Activated CD4-positive, CD25-positive, alpha-beta regulatory T cell treated with anti-CD3 and anti-CD28 coated beads, Interleukin-2, amount 50 U/mL, for 72 hours (primary cell): Measurements from ENCODE around the gene SCN4B.
A peak's percentile ranks its signal among the peaks of the same experiment; 100 is the strongest.

Experiments used
- DNase-seq: peaks from one replicate; pipeline ENCODE4 v3.0.0; 2021

The SCN4B gene

DNA sequence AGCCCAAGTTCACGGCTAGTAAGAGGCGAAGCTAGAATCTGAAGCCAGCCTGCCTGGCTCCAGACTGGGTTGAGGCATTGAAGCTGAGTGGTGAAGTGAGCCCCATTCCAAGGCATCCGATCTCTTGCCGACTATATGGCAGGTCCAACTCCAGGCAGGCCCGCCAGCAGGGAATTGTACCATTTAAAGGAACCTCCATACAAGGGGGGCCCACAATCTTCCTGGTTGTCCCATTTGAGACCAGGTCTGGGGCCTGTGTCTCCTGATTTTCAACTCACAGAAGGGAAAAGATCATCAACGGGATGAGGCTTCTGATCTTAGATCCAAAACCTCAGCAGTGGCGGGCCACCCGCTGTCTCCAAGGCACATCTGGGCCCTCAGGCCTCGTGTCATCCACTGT, 19.7 kb upstream of the SCN4B start:
- no peak for DNase-seq

DNA sequence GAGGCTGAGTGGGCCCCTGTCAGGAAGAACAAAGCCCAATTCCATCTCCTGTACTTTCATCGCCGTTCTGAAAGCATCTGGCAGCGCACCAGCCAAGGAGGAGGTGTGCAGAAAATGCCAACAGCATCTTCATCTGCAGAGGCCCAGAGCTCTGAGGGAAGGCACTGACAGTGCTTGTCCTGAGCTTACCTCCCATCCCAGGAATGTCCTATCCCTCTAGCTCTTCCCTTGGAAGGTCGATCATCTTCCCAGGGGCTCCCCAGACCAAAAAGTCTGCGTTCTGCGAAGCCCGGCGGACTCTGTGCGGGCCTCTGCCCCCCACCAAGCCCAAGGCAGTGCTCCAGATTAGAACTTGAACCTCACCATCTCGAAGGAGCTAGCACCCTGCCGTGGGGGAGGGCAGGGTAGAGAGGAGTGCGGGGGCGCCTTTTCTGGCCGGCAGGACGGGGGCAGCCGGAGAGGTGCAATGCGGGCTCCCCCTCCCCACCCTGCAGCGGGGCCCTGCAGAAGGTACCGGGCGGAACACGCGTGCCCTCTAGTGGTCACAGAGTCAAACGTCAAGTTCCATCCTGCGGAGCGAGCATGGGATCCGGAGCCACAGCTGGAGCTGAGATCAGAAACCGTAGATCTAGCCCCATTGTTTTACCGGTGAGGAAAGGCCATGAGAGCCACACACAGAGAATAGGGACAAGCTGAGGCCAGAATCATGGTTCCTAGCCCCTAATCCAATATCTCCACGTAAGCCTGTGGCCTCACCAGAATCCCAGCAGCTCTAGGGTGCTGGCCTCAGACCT, 18.8 kb upstream of the SCN4B start:
- DNase-seq, result peak; percentile 75

DNA sequence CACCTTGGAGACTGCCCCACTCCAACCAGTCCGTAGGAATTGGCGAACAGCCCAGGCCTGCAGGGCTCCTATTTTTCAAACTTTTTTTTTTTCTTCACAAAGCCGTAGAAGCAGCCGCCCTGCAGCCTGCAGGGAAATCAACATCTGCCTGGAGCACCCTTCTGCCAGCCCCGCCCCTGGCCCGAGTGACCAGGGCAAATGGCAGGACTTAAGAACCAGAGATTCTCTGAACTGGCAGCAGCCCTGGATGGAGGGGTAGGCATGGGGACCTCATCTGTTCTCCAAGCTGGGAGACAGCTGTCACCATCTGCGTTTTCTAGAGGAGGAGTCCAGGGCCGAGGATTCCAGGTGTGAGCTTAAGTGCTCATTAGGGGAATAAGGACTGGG, 18.3 kb upstream of the SCN4B start:
- DNase-seq, result no peak

DNA sequence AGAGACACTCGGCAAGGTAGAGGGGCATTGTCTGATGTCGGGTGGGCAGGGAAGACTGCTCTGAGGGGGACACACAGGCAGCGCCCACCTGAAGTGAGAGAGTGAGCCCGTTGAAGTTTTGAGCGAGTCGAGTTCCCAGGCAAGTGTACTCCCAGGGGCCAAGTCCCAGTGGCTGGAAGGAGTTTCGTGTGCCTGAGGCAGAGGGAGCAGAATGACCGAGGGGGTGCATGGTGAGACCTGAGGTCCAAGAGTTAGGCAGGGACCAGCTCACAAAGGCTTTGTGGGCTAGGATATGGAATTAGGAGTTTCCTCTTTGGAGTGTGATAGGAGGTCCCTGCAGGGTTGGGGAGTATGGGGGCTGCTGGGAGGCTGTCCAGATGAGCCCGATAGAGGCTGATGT, 17.6 kb upstream of the SCN4B start:
- DNase-seq, result no peak

DNA sequence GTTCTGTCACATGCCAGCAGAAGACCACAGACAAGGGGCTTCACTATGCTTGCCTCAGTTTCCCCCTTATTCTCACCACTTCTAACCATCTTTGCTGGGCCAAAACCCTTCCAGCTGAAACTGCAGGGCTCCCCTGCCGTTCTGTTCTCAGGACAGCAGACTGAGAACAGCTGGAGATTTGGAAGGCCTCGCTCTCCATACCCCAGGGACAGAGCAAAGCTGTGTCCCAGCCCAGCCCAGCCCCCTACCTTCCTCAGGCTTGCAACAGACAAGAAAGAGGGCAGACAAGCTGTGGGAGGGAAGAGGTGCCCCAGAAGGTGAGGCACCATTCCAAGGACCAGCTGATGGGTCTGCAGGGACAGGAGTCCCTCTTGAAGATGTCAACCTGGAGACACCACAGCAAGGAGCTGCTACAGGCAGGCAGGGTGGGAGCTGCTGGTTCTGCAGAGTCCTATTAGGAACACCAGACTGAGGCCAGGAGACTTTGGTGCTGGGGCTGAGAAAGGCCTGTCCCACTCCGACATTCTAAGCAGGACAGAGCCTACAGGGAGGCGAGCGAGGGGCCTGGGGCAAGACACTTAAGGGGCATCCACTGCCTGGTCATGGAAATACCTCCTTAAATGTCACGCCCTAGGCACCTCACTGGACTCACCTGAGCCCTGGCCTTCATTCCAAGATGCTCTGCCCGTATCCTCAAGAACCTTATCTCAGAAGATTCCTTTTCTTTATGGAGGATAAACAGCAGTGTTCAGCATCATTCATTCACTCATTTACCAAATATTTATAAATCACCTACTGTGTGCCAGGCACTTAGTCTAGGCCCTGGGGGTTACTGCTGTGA, 16.9 kb upstream of the SCN4B start:
- no peak for DNase-seq

DNA sequence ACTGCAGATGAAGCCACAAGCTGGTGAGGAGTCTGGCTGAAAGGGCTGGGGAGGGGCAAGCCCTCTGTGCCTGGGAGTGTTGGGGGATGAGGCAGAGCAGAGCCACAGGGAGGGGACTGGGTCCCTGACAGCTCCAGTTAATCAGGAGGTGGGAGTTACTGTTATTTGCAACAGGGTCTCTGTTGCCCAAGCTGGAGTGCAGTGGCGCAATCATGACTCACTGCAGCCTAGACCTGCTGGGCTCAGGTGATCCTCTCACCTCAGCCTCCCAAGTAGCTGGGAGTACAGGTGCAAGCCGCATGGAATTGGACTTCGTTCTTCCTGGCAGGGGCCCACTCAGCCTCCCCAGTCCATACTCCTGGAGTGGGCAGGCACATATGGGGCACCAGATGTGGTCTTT, 16.1 kb upstream of the SCN4B start:
- DNase-seq, result no peak

DNA sequence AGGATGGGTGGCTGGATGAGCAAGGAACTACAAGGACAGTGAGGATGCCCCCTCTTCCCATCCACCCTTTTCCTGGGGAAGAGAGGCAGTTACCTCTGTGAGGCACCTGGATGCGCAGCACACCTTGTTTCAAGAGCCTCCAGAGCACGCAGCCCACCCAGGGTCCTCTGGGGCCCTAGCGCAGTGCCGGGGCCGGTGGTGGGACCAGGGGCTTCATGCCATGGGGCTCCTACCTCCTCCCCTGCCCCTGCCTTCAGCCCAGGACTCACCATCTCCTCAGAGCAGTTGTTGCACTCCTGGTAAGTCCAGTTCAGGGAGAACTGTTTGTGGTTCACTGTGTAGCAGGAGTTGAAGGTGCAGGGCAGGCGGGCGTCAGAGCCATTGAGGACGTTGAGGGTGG, 15.7 kb upstream of the SCN4B start:
- no peak for DNase-seq

DNA sequence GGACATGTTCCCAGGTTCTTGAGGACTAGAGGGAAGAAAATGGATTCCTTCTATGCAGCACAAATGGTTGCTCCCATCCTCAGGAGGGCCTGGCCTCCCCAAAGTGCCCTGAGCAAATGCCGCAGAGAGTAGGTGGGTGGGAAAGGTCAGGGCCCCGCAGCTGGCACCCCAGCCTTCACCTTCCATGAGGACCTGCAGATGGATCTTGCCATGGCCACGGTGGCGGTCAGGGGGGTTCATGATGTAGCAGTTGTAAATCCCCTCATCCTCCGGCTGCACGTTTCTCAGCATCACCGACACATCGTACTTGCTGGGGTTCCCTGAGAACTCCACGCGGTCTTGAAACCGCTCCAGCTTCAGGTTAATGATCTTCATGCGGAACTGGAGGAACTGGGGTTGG, 15.3 kb upstream of the SCN4B start:
- no peak for DNase-seq

DNA sequence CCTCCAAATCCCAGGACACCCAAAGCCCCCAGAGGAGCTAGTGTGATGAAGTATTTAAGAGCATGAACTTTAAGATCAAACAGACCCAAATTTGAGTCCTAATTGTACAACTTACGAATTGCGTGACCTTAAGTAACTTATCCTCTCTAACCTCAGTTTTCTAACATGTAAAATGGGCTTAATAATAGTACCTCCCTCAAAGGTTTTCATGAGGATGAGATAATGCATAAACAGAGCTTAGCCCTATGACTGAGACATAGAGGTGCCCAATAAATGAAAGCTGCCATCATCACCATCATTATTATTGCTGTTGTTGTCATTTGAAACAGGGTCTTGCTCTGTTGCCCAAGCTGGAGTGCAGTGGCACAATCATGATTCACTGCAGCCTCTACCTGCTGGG, 14.6 kb upstream of the SCN4B start:
- no peak for DNase-seq

DNA sequence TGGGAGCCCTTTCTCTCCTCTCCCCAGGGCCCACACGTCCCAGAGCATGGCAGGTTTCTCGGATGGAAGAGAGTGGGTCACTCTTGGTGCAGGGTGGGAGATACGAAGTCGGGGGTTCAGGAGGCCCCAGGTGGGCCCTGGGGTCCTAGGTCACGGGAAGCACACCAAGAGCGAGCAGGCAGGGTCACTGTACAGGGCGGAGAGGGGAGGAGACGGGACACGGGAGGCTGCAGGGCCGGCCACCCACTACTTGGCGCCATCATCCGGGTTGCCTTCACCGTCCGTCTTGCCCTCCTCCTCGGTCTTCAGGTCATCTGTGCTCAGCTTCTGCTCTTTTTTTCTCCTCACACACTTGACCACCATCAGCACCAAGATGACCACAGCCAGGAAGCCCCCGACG, 14.0 kb upstream of the SCN4B start:
- DNase-seq, result no peak

DNA sequence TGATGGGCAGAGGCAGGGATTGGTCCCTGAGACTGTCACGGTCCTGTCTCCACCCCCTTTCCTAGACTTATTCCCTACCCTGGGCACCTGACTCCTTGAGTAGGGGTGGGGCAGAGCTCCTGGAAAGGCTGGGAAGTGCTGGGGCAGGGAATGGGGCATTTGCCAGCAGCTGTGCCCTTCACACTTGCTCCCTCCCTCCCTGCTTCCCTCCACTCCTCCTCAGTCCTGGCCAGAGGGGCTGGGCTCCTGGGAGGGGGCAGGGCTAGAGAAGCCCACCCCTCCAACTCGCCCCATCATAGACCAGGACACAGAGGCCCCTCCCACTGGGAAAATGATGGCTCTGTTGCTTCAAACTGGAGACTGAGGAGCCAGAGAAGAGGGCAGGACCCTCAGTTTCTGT, 12.3 kb upstream of the SCN4B start:
- no peak for DNase-seq

DNA sequence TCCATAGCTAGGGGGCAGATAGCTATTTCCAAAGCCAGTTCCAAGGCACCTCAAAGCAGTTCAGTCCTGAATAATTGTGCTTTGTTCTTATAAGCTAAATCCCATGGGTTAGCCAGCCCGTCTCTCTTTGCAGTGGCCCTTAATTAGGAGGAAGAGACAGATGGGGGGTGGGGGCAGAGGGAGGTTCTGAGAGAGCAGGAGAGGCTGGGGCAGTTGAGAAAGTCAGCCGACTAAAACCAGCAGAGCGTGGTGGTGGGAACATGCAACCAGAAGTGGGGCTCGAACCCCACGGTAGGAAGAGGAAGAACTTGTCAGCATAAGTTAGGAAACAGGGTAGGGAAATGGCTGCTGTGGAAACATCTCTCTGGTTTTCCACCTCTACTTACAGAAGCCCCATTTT, 10.9 kb upstream of the SCN4B start:
- DNase-seq, result no peak

DNA sequence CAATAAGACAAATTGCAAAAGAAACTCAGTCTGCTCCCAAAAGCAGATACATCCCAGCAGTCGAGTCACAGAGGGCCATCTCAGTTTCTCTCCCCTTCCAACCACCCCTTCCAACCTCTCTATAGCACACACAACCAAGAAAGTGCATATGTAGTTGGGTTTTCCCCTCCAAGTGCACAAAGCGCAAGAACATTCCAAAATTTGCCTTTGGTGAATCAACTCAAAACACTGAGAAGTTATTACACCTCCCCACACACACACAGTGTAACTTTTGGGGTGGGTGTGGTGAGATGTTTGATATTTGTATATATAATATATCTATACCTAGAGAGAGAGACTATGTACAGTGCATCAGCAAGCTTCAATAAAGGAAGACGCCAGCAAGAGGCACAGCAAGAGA, 10.2 kb upstream of the SCN4B start:
- no peak for DNase-seq

DNA sequence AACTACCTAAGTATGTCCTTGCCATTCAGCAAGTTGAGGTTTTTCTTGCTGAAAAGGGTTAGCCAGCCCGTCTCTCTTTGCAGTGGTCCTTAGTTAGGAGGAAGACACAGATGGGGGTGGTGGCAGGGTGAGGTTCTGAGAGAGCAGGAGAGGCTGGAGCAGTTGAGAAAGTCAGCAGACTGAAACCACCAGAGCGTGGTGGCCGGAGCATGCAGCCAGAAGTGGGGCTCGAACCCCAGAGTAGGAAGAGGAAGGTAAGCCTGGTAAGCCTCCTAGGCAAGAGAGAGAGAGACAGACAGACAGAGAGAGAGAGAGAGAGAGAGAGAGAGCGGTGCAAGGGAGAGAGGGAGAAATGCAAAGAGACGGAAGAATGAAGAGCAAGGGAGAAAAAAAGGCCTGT, 9.2 kb upstream of the SCN4B start:
- DNase-seq, result no peak

DNA sequence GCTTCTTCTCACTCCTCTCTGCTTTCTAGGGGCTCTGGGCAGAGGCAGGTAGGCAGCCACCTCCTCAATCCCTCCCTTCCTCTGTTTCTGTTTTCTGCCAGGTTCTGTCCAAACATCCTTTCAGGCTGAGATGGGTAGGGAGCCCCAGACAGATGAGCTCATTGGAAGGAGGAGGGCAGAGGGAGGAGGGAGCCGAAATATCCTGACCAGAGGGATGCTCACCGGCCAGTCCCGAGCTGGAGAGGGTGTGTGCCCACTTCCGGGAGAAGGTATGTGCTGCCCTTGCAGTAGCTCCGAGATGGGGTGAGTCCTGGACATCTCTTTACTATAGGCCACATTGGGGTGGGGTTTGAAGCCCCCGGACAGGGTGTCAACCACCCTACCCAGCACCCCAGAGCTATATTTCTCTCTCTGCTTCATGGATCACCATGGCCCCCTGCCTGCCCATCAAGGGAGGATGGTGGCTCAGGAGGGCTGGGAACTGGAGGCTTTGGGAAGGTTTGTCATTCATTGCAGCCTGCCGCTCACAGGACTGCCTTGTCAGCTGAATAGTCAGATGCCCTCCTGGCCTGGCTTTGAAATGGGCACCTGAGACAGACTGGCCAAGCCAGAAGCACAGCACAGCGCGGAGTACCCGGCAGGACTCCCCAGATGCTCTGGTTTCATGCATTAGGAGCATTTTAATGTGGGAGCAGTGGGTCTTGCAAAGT, 4.7 kb upstream of the SCN4B start:
- no peak for DNase-seq

DNA sequence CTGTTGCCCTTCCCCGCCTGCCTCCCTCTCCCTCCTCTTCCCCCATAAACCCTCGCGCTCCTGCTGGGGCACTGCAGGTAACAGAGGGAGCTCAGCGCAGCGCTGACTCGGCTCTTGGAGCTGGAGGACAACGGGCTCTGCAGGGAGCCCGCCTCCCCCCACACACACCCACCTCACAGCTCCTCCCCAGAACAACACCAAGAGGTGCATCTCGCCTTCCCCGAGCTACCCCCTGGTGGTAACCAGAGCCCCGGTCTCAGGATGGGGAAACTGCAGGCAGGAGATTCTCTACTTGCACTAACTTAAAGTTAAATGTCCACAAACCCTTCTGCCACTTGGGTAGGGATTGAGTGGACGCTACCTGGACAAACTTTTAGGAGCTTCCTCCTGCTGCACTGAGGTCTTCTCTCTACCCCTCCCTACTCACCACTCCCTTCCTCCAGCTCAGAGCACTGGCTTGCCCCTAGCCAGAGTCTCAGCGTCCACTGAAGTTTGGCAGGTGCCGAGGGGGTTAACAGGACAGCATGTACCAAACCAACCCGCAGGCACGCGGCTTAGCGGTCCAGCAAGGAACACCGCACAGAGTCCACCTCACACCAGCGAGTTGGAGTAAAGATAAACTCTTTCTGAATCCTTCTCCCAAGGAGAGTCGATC, 4.0 kb upstream of the SCN4B start:
- no peak for DNase-seq

DNA sequence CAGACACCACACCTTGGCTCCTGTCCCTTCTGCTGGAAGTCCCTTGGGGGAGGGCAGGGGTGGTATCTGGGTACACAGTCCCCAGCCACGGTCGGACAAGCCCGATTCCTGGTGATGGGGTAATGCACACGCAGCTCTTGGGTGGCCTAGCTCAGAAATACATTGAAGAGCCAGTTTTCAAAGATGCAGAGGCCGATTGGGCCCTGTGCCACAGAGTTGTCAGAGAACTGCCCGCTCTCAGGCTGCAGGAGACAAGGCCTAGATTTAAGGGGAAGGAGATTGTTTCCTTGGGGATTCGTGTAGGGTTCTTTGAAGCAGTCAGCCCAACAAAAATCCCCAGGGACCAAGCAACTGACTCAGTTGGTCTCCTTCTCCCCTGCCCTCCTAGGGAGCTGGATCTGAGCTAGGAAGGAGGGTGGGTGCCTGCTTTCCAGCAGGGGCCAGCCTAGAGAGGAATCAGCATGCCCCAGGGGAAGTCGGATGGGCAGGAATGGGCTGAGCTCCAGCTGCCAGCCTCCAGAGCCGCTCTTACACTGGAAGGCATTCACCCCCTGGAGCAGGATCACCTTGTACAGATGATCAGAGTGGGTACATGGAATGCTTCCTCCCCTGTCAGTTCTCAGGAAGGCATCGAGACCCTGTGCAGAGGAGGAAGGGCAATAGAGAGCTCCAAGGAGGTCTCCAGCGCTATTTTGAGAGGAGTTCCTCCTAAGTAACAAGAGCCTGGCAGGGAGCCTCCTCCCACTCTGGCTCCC, 3.3 kb upstream of the SCN4B start:
- no peak for DNase-seq

DNA sequence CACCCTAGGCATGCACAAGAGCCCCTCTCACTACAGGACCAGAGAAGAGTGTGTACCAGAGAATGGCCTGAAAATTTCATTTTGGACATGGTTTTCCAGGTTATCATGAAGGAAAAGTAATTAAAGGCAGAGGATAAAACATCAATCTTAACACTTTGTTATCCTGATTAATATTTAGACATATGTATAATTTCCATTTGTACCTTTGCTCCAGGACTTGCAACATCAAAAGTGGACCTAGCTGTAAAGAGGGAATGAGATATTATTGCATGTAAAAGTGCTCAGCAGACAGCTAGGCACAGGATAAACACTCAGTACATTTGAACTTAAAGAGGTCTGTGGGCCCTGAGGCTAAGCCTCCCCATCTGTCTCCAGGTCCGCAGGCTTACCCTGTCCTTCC, 2.0 kb upstream of the SCN4B start:
- no peak for DNase-seq

DNA sequence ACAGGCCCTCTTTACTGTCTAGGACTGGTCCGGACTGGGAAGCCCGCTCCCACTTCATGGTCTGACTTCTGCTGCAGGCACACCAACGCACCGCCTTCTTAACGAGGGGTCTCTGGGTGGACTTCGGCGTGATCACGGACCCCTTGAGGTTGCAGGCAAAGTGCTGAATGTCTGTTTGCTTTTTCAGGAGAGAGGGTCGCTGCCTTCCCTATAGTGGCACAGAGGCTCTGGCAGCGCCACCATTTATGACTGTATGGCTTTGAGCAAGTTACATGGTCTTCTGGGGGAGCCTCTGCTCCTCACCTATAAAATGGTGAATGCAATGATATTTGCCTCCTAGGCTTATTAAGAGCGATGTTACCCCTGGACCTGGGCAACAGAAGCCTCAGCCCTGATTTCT, 1.4 kb upstream of the SCN4B start:
- no peak for DNase-seq

DNA sequence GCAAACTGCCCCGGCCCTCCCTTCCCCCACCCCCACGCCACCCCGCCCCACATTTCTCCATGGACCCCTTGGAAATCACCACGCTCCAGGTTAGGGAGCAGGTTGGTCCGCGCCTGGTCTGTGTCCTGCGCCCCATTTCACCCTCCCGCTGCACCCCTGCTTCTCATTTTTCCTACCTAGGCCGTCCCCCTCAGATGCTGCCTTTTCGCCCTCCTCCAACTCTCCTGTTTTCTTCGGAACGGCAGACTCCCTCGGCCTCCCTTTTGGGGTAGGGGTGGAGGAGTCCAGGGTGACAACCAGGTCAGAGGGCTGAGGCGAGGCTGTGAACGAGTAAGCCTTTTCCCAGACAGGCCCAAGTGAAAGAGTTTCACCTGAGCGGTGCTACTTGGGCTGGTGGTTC, 893 bp upstream of the SCN4B start:
- no peak for DNase-seq

DNA sequence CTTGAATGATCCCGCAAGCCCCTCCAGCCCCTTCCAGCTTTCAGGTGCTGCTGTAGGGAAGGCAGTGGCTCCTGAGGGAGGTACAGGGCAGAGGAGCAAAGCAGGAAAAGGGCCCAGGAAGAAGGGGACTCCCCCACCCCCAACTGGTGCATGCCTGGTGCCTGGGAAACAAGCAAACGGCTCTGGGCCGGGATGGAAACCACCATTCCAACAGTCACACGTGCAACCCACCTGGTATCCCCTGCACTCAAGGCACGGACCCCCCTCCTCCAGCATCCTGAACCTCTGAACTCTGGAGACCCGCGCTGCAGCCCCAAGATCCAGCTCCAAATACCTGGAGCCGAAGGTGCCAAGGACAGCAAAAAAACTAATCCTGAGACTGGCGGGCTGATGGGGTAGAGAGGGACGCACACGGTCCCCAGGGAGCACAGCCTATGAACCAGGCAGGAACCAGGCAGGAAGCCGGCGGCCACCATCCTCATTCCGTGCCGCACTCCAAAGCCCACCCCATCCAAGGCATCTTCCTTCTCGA, 537 bp downstream of the SCN4B start:
- no peak for DNase-seq

DNA sequence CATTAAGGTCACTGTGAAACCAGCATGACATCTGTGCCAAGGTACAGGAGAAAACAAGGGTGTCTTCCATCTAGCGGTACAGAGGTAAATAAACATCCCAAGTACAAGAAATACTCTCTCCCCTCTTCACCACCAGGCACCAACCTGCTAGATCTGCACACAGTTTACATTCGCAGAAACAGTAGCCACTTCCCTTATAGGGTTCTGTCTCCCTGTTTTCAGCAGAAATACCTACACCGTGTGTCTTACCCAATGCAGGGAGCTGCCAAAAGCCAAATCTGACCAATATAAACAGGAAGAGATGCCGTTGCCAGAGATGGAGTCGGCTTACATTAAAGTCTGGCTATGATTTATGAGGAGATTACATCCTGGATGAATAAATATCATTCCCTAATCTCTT, 1.2 kb downstream of the SCN4B start:
- DNase-seq, result no peak
